HG03039 (cell line): ENCODE measurements around the gene UIMC1.
"Not testable (repeated sequence)": the region's sequence is repeated elsewhere in the genome, so short reads cannot be mapped to it uniquely, and the experiment has no call there.

ENCODE experiments used
- ATAC-seq: cut with Tn5 transposase; IDR thresholded peaks from one replicate; pipeline ENCODE4 v1.9.1; 2021; ENCODE audit warnings: mild to moderate bottlenecking, moderate library complexity; ENCODE audit not compliant: unreplicated experiment

The UIMC1 gene

GRCh38 chr5:177008716-177009115 lies 2.1 kb upstream of the UIMC1 start:
- no peak for ATAC-seq

GRCh38 chr5:177005619-177006264 lies 837 bp downstream of the UIMC1 start:
- ATAC-seq: peak; percentile 39

- ATAC-seq: no peak
Measured at GRCh38 chr5:177004961-177005360, 1.6 kb downstream of the UIMC1 start.

GRCh38 chr5:177003649-177004048 lies 2.9 kb downstream of the UIMC1 start:
- no peak for ATAC-seq

- ATAC-seq: not testable (repeated sequence)
Measured at GRCh38 chr5:176999526-176999925, 7.1 kb downstream of the UIMC1 start.

GRCh38 chr5:176998828-176999227 lies 7.8 kb downstream of the UIMC1 start:
- no peak for ATAC-seq

GRCh38 chr5:176996780-176997179 lies 9.8 kb downstream of the UIMC1 start:
- no peak for ATAC-seq

GRCh38 chr5:176995896-176996767 lies 10.4 kb downstream of the UIMC1 start:
- ATAC-seq: no peak

- no peak for ATAC-seq
Measured at GRCh38 chr5:176995122-176995490, 11.5 kb downstream of the UIMC1 start.

GRCh38 chr5:176994460-176995121 lies 12.0 kb downstream of the UIMC1 start:
- ATAC-seq: no peak

- not testable (repeated sequence) for ATAC-seq
Measured at GRCh38 chr5:176993081-176993480, 13.5 kb downstream of the UIMC1 start.

GRCh38 chr5:176987583-176987982 lies 19.0 kb downstream of the UIMC1 start:
- ATAC-seq: no peak

- ATAC-seq: no peak
Measured at GRCh38 chr5:176986280-176986679, 20.3 kb downstream of the UIMC1 start.

- no peak for ATAC-seq
Measured at GRCh38 chr5:176985516-176985915, 21.1 kb downstream of the UIMC1 start.

GRCh38 chr5:176984176-176984575 lies 22.4 kb downstream of the UIMC1 start:
- ATAC-seq: not testable (repeated sequence)

- ATAC-seq: not testable (repeated sequence)
Measured at GRCh38 chr5:176983593-176983992, 23.0 kb downstream of the UIMC1 start.

GRCh38 chr5:176983112-176983511 lies 23.5 kb downstream of the UIMC1 start:
- not testable (repeated sequence) for ATAC-seq

GRCh38 chr5:176980818-176981217 lies 25.8 kb downstream of the UIMC1 start:
- ATAC-seq: no peak

- ATAC-seq: no peak
Measured at GRCh38 chr5:176979669-176980068, 26.9 kb downstream of the UIMC1 start.

GRCh38 chr5:176965633-176966032 lies 40.9 kb downstream of the UIMC1 start:
- no peak for ATAC-seq

- no peak for ATAC-seq
Measured at GRCh38 chr5:176959051-176959450, 47.5 kb downstream of the UIMC1 start.

GRCh38 chr5:176956756-176957155 lies 49.8 kb downstream of the UIMC1 start:
- no peak for ATAC-seq
